Natural killer cell treated with Interleukin-12 subunit alpha and Interleukin-12 subunit beta and Interleukin-15 and Interleukin-18, amount 100 ng/mL, for 72 hours (primary cell): ENCODE data around the gene DNAH17. TPM values are rescaled to one million over a fixed set of nuclear protein-coding genes. Genes with fewer than 3 reads are reported as not detected.

Source experiments
- ATAC-seq, 2 donors: fragments of 150-1000 bp; cut with Tn5 transposase in 1 of 2; sonication (Bioruptor Pico), chemical (Tn5 transposase) in 1 of 2; 2 replicates each; pipeline ENCODE4 v1.10.0; 2021
- DNase-seq: peaks from one replicate; pipeline ENCODE4 v3.0.0; 2022; ENCODE audit warnings: low spot score
- H3K27ac Mint-ChIP-seq, 2 donors: 1 replicate in 1 of 2; 2 replicates in 1 of 2; pipeline ENCODE4 v1.8.0; 2022; ENCODE audit warnings: mixed read lengths in 2 of 2, mild to moderate bottlenecking in 1 of 2, moderate library complexity in 1 of 2
- H3K27me3 Mint-ChIP-seq, 2 donors: 1 replicate in 1 of 2; 2 replicates in 1 of 2; pipeline ENCODE4 v1.8.0; 2022; ENCODE audit warnings: mixed read lengths in 2 of 2
- H3K36me3 Mint-ChIP-seq: one replicate; pipeline ENCODE4 v1.8.0; 2022; ENCODE audit warnings: mixed read lengths
- H3K4me1 Mint-ChIP-seq, 2 donors: 1 replicate in 1 of 2; 2 replicates in 1 of 2; pipeline ENCODE4 v1.8.0; 2022; ENCODE audit warnings: low read depth in 2 of 2, mixed read lengths in 2 of 2, mild to moderate bottlenecking in 1 of 2
- H3K4me3 Mint-ChIP-seq: one replicate; pipeline ENCODE4 v1.8.0; 2022; ENCODE audit warnings: mixed read lengths
- H3K9me3 Mint-ChIP-seq: 2 replicates; pipeline ENCODE4 v1.8.0; 2022; ENCODE audit warnings: mixed read lengths
- total RNA-seq, 2 donors: library from RNA; stranded (reverse); gene quantifications; one replicate each; pipeline ENCODE4 v1.2.3, GENCODE V29; 2022

DNAH17 gene
- total RNA-seq, 2 donors from 2014 or later, result 0.14 to 0.22 TPM

DNA sequence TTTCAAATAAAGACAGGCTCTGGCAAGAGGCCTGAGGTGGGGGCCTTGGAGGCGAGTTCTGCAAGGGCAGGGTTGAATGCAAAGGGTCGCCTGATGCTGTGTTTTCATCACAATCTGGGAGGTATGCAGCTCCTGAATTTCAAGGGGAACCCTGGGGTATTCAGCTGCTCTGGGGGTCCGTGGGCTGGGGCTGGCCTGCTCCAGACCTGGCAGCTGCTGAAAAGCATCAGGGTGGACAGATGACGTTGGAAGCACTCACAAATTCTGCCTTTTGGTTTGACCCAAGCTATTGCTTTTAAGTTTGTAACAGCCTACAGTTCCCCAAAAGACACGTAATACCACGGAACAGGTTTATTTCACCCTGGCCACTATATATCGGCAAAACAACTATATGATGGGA is 1.3 kb downstream of the DNAH17 start:
- Mint-ChIP-seq H3K4me1 (no peaks in the 10 kb centered on the region), H3K27me3 (peaks cover 0 to 5% of the 10 kb centered on the region in 2 donors), H3K36me3 (no peaks in the 10 kb centered on the region), H3K27ac (peak overlapping the region in 1 of 2 donors; percentile 33), H3K4me3 (no peak overlapping the region), H3K9me3 (no peaks in the 10 kb centered on the region)
- DNase-seq, result no peak
- no peak for ATAC-seq

DNA sequence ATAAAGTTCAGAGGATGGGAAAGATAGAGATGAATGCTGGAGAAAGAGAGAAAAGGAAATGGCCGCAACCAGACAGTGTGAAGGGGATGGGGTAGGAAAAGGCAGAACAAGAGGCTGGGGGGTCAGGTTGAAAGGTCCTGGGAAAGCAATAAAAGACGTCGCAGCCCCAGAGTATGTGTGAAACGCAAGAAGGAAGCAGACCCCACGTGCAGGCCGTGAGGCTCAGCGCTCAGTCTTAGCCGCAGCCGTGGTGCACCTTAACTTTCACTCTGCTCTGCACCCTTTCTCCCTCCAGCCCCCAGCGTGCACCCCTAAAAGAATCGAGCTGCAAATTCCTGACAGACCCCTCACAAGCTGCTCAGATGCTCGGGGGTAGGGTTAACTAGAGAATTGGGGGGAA is 1.9 kb downstream of the DNAH17 start:
- Mint-ChIP-seq H3K4me3 (no peak overlapping the region), H3K36me3 (no peaks in the 10 kb centered on the region), H3K9me3 (no peaks in the 10 kb centered on the region), H3K27me3 (peaks cover 0 to 5% of the 10 kb centered on the region in 2 donors), H3K27ac (no peak overlapping the region), H3K4me1 (no peaks in the 10 kb centered on the region)
- DNase-seq (no peak), ATAC-seq (no peak)

DNA sequence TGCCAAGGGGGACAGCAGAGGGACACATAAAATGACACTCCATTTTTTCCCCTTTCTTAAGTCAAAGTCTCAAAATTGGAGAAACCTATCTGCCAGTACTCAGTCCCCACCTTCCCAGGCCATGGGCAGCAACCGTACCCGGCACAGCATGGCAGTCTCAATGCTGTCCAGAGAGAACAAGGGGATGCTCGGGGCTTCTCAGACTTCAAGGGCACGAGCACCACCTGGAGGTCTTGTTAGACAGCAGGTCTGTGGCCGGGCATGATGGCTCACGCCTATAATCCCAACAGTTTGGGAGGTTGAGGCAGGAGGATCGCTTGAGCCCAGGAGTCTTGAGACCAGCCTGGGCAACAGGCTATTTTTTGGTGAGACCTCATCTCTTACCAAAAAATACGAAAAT is 3.2 kb downstream of the DNAH17 start:
- no peak overlapping the region for H3K27ac Mint-ChIP-seq
- no peaks in the 10 kb centered on the region for H3K36me3 Mint-ChIP-seq
- H3K9me3 Mint-ChIP-seq, result no peaks in the 10 kb centered on the region
- no peak overlapping the region for H3K4me3 Mint-ChIP-seq
- DNase-seq (no peak), ATAC-seq (no peak)
- no peaks in the 10 kb centered on the region for H3K27me3 Mint-ChIP-seq
- H3K4me1 Mint-ChIP-seq, result no peaks in the 10 kb centered on the region

DNA sequence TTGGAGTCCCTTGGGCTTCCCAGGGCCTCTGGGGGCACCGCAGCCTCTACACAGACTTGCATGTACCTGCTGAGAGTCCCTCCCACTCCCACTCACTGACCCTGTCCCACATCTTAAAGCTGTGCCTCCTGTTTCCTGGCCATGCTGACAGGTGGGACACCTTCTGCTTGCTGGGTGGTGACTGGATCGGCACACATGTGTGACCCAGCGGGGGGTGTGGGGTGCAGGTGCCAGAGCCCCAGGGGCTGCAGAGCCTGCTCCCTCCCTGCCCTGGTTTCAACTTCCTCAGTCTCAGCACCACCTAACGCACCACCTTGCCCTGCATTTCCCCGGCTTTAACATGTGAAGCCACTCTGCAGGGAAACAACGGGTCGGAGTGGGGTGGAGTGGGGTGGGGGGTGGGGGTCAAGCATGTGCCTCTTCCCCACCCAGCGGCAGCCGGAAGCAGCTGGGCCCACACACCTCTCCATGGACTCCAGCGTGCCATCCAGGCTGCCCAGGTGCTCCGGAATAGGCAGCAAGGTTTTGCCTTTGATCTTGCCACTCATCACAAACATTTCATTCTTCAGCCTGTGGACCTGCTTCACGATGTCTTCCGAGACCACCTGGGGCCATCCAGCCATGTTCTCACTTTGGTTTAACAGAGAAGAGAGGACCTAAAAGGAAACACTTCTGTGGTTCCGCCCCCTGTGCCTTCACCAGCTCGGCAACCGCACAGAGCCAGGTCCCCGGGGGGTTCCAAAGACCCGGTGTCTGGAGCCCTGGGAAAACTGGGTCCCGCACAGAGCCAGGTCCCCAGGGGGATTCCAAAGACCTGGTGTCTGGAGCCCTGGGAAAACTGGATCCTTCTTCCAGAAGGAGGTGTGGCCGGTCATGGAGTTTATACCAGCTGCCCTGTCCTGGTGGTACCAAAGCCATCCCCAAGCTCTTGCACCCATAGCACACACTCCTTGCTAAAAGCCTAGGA is 4.7 kb downstream of the DNAH17 start:
- H3K27ac Mint-ChIP-seq, result no peak overlapping the region
- H3K9me3 Mint-ChIP-seq, result no peaks in the 10 kb centered on the region
- H3K4me1 Mint-ChIP-seq, result no peaks in the 10 kb centered on the region
- no peaks in the 10 kb centered on the region for H3K36me3 Mint-ChIP-seq
- ATAC-seq (no peak), DNase-seq (no peak)
- no peak overlapping the region for H3K4me3 Mint-ChIP-seq
- H3K27me3 Mint-ChIP-seq, result no peaks in the 10 kb centered on the region

DNA sequence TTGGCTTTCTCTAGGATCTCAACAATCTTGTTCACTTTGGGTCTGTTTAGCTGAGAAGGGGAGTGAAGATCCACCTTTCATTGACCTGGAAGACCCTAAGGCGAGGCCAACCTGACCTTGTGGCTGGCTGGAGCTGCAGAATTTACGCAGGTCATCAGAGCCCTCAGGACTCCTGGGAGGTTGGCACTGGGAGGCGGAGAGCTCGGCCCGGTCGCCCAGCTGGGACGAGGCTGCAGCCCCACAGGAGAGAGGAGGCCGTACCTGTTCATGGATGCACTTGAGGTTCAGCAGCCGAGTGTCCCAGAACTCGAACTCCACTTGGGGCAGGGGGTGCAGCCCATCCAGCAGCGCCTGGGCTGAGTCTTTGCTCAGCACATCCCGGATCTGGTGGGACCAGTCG is 5.9 kb downstream of the DNAH17 start:
- DNase-seq, result no peak
- H3K27me3 Mint-ChIP-seq, result peaks cover 0 to 4% of the 10 kb centered on the region in 2 donors
- H3K36me3 Mint-ChIP-seq, result no peaks in the 10 kb centered on the region
- no peaks in the 10 kb centered on the region for H3K4me1 Mint-ChIP-seq
- no peak overlapping the region for H3K4me3 Mint-ChIP-seq
- no peak overlapping the region for H3K27ac Mint-ChIP-seq
- ATAC-seq, result no peak
- H3K9me3 Mint-ChIP-seq, result no peaks in the 10 kb centered on the region

DNA sequence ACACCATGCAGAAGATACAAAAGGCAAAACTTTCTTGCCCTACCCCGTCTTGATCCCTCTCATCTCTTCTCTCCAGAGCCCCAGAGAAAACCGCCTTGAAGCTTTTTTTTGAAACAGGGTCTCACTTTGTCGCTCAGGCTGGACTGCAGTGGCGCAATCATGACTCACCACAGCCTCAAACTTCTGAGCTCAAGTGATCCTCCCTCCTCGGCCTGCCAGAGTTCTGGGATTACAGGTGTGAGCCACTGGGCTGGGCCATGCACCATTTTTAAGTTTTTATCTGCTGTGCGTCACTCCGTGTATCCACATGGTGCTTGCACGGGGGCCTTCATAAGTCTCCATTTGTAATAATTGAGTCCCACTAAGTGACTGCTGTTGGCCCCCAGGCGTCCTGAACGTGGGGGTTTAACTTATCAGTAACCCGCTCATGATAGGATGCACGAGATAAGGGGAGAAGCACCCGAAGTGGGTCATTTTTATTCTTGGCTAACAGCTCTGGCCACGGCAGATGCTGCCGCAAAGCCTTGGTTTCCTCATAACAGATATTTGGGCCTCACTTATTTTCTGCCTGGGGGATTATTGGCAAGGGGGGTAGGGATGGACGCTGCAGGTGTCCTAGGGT is 8.6 kb downstream of the DNAH17 start:
- Mint-ChIP-seq H3K4me3 (no peak overlapping the region), H3K27me3 (peaks cover under 1 to 4% of the 10 kb centered on the region in 2 donors), H3K9me3 (no peaks in the 10 kb centered on the region), H3K36me3 (no peaks in the 10 kb centered on the region), H3K4me1 (no peaks in the 10 kb centered on the region), H3K27ac (peak overlapping the region in 1 of 2 donors; percentile 75)
- DNase-seq, result no peak
- no peak for ATAC-seq

DNA sequence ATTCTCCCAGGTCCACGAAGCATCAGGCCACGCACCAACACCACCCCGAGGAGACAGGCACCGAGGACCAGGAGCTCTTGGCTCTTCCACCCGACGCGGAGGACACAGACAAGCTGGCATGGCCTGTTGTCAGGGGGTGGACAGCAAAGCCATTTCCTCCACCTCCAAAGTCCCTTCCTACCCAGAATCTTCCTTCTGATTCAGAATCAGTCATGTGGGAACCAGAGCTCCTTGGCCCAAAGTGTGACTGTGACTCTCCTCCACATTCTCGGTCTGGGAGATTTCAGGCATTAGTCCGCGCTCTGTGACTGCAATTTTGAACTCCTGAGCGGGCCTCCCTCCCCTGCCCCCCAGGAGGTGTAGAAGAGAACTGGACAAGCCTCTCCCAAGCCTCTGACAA is 9.2 kb downstream of the DNAH17 start:
- no peak for ATAC-seq
- DNase-seq, result no peak
- Mint-ChIP-seq H3K27ac (peak overlapping the region in 1 of 2 donors; percentile 75), H3K27me3 (peaks cover 4 to 6% of the 10 kb centered on the region in 2 donors), H3K36me3 (no peaks in the 10 kb centered on the region), H3K4me1 (no peaks in the 10 kb centered on the region), H3K4me3 (no peak overlapping the region), H3K9me3 (no peaks in the 10 kb centered on the region)

DNA sequence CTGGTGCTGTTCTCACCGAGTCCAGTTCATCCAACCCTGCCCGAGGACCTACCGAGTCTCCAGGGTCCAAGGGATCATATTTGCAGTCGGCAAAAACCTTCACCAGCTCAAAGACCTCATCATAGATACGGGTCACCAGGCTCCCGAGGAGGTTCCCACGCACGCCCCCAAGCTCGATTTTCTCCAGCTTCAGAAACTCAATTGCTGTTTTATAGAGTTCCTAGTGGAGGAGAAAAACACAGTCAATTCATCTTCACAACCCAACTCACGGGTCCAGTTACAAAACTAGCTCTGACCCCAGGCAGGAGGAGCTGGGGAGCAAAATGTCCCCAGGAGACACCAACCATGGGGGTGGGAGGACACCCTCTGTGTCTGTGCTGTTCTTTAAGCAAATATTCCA is 10.2 kb downstream of the DNAH17 start:
- no peak overlapping the region for H3K27ac Mint-ChIP-seq
- no peak overlapping the region for H3K4me3 Mint-ChIP-seq
- no peaks in the 10 kb centered on the region for H3K9me3 Mint-ChIP-seq
- ATAC-seq (no peak), DNase-seq (no peak)
- H3K4me1 Mint-ChIP-seq, result no peaks in the 10 kb centered on the region
- H3K27me3 Mint-ChIP-seq, result peaks cover 4 to 7% of the 10 kb centered on the region in 2 donors
- no peaks in the 10 kb centered on the region for H3K36me3 Mint-ChIP-seq

DNA sequence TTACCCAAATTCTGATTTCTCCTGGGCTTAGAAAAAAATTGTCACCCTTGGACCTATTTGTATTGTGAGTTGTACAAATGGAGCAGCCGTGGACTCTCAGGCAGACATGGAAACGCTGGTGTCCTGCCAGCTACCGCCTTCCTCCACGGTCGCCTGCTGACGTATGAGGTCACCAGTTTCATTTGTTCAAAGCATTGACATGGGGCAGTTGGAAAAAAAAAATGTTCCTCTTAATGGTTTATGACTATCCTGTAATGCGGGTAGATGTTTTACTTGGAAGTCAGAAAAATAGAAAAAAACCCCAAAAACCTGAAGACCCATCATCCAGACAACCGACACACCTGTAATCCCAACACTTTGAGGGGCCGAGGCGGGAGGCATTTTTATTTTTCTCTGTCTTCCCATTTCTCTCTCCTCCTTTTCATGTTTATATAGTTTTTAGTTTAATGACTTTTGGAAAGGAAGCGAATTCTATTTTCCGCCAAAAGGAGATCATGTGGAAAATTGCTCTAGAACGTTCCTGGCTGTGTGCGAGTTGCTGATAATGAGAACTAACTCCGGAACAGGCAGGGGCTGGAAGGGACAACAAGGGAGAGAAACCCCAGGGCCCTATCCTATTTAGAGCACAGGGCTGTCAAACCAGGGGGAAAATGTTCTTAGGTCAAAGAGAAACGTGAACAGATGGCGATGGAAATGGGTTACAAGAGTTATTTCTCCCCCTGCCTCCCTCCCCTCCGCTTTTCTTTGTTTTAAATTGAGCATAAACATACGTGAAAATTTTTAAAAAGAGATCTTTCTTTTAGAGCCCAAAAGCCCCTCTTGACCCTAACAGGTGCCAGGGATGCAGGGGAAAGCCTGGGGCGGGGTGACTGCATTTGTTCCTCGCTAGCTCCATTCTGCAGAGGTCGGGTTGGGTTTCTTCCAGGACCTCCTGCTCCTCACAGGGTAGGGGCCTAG is 13.7 kb downstream of the DNAH17 start:
- Mint-ChIP-seq H3K36me3 (no peaks in the 10 kb centered on the region), H3K4me3 (no peak overlapping the region), H3K9me3 (no peaks in the 10 kb centered on the region), H3K27me3 (peaks cover 4 to 7% of the 10 kb centered on the region in 2 donors), H3K27ac (no peak overlapping the region), H3K4me1 (no peaks in the 10 kb centered on the region)
- ATAC-seq, result no peak
- DNase-seq, result no peak

DNA sequence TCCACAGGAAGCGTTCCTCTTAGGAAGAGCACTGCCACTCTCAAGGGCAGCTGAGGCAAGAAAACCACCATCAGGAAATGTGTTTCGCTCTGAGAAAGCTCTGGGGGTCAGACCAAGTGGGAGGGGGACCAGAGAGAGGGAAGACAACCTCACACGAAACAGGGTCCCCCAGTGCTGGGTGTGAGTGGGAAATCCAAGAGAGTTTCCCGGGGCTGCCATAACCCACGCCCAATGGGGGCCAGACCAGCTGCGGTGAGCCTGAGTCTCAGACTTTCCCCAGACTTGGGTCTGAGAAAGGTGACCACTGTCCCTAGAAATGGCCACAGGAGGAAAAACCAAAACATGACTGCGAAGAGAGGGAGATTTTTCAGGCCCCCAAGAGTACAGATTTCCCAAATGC is 14.5 kb downstream of the DNAH17 start:
- Mint-ChIP-seq H3K36me3 (no peaks in the 10 kb centered on the region), H3K4me1 (no peaks in the 10 kb centered on the region), H3K9me3 (no peaks in the 10 kb centered on the region), H3K4me3 (no peak overlapping the region), H3K27me3 (peaks cover 4 to 7% of the 10 kb centered on the region in 2 donors), H3K27ac (no peak overlapping the region)
- ATAC-seq (no peak), DNase-seq (no peak)

DNA sequence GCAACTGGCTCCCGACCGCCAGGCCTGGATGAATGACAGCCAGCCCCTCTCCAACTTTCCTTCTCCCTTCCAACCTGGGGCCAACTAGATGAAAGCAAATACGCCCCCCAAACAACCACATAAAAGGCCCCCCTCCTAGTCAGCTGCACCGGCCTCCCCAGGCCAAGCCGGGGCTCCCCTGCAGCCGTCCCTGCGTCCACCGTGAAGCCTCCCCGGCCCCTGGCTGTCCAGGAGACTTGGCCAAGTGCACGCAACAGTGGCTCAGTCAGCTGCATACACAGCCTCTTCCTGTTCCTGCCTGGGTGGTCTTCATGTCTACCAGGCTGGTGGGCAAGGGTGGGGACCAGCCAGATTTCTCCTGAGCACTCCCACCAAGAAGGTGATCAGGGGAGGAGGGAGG is 16.0 kb downstream of the DNAH17 start:
- no peak for ATAC-seq
- H3K27me3 Mint-ChIP-seq, result peaks cover 0 to 7% of the 10 kb centered on the region in 2 donors

DNA sequence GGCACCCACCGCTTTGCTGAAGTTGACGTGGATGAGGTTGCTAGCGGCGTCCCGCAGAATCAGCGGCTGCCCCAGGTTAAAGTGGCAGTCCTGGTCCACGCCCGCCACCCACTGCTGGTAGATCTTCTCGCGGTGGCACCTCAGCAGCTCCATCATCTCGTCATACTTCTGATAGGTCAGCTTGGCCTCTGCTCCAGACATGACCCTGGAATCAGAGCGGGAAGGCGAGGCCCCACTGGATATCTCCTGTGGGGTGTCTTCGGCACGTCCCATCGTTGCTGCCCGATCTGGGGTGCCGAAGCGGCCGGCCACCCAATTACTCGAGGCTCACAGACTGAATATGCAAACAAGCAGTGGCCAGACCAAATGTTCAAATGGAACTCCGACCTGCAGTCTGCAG is 16.5 kb downstream of the DNAH17 start:
- ATAC-seq, result no peak
- no peak for DNase-seq
- Mint-ChIP-seq H3K4me1 (no peaks in the 10 kb centered on the region), H3K9me3 (no peaks in the 10 kb centered on the region), H3K36me3 (no peaks in the 10 kb centered on the region), H3K27ac (no peak overlapping the region), H3K27me3 (peaks cover 0 to 7% of the 10 kb centered on the region in 2 donors), H3K4me3 (no peak overlapping the region)

More for the DNA sequence above, 16.0 kb downstream of the DNAH17 start:
- DNase-seq, result no peak
- Mint-ChIP-seq H3K4me3 (no peak overlapping the region), H3K4me1 (no peaks in the 10 kb centered on the region), H3K36me3 (no peaks in the 10 kb centered on the region), H3K9me3 (no peaks in the 10 kb centered on the region), H3K27ac (no peak overlapping the region)

DNA sequence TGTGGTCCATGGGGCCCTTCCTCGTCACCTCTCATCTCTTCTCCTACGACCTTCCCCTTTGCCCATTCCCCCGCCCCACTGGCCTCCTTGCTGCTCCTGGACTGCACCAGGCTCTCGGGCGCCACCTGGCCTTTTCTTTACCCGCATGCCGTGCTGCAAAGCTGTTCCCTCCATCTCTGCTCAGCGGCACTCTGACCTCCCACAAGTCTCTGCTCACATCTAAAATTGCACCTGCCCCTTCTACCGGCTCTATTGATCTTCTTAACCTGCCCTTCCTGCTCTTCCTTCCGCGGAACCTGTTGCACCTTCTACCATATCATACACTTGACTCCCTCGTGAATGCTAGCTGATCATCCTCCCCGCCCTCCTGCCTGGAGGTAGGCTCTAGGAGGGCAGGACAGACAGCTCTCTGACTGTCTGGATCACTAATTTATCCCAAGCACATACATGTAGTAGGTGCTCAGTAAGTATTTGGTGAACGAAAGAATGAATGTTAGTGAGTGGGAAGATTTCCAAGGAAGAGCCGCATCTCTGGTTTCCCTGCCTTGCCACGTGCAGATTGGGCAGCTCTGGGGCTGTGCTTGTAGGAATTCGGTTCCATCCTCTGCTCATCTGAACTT is 17.3 kb downstream of the DNAH17 start:
- Mint-ChIP-seq H3K4me3 (no peak overlapping the region), H3K27me3 (peaks cover 0 to 7% of the 10 kb centered on the region in 2 donors), H3K9me3 (no peaks in the 10 kb centered on the region), H3K27ac (no peak overlapping the region), H3K36me3 (no peaks in the 10 kb centered on the region), H3K4me1 (no peaks in the 10 kb centered on the region)
- DNase-seq (no peak), ATAC-seq (no peak)
